Bone marrow (tissue), 2 donors: ENCODE data around the gene DHPS.
"Not testable (repeated sequence)": the region's sequence is repeated elsewhere in the genome, so short reads cannot be mapped to it uniquely, and the experiment has no call there.

Experiments
- DNase-seq, 2 donors: peaks; one replicate each; lab custom pipeline; 2025; lab: John Stamatoyannopoulos, UW

The DHPS gene

DNA sequence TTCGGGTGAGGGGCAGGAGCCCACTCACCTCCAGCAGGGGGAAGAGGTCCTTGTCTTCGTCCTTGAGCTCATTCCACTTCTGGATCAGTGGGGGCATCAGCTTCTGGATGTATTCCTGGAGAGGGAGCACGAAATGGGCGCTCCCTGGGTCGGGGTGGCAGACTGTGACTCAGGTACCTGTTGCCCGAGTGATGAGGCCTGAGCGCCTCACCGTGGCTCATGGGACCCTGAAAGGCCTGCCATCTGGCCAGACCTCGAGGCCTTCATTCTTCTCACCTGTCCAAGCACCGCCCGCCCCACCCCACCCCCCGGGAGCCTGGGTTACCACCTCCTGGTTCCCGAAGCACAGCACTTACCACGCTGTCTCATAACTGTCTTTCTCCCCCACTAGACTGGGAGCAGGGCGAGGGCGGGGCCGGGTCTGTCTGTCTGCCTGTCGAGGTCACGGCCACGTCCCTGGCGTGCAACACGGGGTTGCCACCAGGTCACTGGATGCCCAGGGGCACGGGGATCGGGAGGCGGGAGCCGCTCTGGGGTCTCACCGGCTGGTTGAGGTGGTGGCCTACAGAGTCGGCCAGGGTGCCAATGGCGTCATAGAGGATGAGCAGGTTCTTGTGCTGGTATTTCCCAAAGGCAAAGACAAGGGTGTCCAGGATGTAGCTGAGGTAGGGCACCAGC, 24.1 kb upstream of the DHPS start:
- no peak for DNase-seq

- no peak for DNase-seq
Measured at GRCh38 chr19:12705169-12705568, 23.5 kb upstream of the DHPS start.

- peak in 1 of 2 donors; percentile 13 for DNase-seq
Measured at GRCh38 chr19:12703046-12703445, 21.4 kb upstream of the DHPS start.

DNA sequence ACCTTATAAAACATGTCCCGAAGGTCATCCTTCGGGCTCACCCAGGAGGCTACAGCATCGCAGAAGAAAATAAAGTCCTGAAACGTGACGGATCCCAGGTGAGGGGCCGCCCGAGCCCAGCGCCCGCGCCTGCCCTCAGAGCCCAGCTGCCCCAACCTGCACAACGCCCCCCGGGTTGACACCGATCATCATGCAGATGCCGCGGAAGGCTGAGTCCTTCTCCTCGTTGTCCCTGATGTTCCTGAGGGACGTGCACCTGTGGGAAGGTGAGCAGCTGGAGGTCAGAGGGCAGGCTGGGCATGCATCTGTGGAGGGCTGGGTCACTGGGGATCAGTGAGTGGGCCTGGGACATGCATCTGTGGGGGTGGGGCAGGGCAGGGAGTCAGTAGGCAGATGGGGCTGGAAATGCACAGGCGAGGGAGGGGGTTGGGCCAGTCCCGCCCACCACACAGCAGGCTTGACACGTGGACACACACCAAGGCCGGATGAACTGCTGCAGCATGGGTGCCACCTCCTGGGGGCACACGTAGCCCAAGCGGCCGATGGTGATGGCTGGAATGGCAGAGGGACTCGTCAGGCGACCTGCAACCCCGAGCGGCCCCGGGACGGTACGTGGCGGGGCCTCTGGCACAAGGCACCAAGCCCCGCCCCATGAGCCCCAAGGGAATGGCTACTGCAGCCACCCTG, 20.1 kb upstream of the DHPS start:
- DNase-seq, result no peak

DNA sequence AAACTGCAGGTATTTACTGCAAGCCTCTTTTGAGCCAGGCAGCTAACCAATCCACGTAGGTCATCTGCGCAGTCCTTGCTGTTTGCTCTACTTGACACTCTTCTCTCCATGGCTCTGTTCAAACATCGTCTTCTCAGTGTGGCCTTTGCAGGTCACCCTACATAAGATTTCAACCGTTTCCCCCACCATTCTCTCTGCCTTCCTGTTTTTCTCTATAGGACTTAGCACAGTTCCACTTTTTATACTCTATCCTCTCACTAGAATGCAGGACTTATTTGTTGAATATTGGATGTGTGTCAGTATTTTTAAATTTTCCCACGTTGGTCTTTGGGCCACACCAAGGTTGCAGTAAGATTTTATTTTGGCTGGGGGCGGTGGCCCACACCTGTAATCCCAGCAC, 16.5 kb upstream of the DHPS start:
- DNase-seq, result no peak

DNA sequence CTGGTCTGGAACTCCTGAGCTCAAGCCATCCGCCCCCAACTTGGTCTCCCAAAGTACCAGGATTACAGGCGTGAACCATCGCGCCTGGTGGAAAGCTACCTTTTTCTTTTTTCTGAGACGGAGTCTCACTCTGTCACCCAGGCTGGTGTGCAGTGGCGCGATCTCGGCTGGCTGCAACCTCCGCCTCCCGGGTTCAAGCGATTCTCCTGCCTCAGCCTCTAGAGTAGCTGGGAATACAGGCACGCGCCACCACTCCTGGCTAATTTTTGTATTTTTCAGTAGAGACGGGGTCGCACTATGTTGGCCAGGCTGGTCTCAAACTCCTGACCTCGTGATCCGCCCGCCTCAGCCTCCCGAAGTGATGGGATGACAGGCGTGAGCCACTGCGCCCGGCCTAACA, 15.7 kb upstream of the DHPS start:
- DNase-seq, result not testable (repeated sequence)

- peak; percentile 90 to 97 for DNase-seq
Measured at GRCh38 chr19:12696366-12697335, 15.0 kb upstream of the DHPS start, which contains the start of gene FBXW9. TSS of gene FBXW9 (minus strand) at chr19:12696631. CDS start at chr19:12696581, 50 bp downstream.

DNA sequence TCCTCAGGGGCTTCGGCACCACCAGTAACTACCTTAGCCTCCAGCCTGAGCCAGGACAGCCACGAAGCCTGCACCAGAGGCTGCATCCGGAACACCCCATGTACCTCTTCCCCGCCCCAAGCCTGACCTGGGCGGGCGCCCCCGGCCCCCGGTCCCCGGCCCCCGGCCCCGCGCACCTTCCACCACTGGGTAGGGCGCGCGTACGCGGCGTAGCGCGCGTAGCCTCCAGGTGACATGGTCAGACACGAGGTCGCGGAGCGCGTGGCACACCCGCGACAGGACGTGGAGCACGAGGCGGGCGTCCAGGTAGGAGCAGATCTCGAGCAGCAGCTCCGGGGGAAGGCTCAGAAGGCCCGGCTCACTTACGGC, 14.3 kb upstream of the DHPS start:
- DNase-seq, result no peak

DNA sequence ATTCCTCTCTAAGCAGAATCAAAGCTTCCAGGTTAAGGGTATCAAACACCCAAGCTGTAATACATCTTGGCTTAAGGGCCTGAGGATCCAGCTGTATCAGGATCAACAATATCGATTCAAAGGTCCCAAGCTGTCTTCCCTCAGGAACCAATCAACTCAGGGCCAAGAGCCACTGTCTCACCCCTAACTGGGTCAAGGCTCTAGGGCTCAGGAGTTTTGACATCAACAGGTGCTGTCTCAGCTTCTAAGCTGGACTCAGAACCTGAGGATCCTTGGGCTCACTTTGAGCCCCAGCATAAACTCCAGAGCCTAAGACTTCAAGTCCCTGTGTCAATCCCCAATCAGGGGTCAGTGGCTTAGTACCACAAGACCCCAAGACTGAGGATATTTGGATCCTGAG, 13.8 kb upstream of the DHPS start:
- no peak for DNase-seq

DNA sequence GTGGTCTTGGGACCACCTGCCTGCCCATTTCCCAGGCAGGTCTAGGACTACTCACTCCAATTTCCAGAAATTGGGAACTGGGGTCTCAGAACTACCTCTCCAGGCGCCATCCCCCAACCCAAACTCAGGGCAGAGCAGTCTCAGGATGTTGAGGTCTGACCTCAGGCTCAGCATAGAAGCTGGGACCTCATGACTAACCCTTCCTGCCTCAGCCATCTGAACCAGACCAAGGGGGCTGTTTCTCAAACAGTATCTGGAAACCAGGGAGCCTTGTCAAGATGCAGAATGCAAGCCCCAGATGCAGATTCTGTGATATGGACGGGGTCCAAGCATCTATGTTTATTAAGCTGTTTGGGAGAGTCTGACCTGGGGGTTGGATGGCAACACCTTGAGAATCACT, 13.4 kb upstream of the DHPS start:
- DNase-seq, result no peak

GRCh38 chr19:12694641-12695040, 13.0 kb upstream of the DHPS start:
- no peak for DNase-seq

GRCh38 chr19:12692960-12693359, 11.3 kb upstream of the DHPS start:
- no peak for DNase-seq

GRCh38 chr19:12689581-12690216, 8.0 kb upstream of the DHPS start:
- peak in 1 of 2 donors; percentile 87 for DNase-seq

DNA sequence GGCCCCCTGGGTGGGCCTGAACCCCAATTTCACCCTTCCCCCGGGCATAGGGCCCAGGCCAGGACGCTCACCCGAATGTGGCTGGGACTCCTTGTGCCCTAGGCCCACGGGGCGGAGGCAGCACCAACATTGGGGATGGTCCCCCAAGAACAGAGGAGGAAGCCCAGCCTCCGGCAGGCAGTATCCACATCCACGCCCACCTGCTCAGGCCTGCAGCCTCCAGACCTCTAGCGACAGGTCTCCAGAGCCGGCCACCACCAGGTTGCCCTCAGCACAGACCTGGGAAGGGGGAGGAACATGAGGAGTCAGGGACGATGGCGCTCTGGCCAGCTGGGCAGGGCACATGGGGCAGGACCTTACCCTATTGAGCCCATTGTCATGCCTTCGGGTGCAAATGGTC, 7.3 kb upstream of the DHPS start:
- DNase-seq, result no peak

DNA sequence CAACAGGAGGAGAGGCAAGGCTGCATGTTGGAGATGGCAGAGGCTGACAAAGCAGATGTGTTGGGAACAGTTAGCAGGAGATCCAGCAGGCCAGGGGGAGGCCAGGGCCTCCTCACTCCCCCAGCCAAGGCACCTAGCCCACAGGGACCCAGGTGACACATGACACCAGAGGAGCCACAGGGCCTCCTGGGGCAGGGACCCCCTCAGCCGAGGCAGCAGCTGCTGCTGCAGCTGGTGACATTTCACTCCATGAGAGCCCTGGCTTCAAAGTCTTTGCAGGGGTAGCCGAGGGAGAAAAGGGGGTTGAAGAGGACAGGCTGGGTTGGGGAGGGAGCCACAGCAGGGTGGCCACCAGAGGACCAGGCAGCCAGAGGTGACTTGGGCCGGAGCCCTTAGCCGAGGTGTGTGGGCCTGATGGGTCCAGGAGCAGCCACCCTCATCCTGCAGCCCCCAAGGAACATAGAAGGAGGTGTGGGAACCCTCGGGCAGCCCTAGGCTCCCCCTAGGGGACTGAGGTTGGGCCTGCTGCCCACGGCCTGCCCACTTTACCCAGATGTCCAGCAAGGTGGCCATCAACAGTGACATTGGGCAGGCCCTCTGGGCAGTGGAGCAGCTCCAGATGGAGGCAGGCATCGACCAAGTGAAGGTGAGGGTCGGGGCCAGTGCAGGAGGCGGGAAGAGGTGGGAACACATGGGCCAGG, 6.0 kb upstream of the DHPS start, which contains the start of gene GNG14:
Gene GNG14, plus strand, starts transcription at position 503 of the 701 bp plus-strand sequence. Its CDS starts 51 bp downstream, at position 554.
- DNase-seq, result no peak

DNA sequence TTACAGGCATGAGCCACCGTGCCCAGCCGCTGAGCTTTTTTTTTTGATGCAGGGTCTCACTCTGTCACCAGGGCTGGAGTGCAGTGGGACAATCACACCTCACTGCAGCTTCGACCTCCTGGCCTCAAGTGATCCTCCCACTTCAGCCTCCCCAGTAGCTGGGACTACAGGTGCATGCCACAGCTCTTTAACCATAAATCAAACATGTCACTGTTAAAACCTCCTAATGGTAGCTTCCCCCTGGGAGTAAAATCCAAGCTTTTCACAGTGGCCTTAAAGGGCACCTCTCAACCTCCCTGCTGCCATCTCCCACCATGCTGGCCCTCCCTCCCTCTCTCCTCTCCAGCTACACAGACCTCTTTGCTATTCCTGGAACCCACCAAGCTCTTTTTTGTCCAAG, 4.2 kb upstream of the DHPS start:
- no peak for DNase-seq

DNA sequence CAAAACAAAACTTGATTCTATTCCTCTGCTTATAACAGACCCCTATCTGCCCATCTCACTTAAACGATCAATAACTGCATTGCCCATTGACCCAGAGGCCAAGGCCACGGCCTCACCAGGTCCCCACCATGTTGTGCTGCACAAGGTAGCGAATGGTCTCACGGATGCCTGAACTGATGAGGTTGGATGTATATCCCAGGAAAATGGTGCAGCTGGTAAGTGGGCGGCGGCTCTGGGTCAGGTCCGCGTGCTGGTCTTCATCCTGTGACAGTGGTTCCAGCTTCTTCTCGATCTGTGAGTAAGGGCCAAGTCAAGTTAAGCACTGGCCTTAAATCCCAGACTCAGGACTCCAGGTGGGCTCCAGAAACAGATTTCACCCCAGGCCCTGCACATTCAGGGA, 1.6 kb downstream of the DHPS start:
- no peak for DNase-seq

DNA sequence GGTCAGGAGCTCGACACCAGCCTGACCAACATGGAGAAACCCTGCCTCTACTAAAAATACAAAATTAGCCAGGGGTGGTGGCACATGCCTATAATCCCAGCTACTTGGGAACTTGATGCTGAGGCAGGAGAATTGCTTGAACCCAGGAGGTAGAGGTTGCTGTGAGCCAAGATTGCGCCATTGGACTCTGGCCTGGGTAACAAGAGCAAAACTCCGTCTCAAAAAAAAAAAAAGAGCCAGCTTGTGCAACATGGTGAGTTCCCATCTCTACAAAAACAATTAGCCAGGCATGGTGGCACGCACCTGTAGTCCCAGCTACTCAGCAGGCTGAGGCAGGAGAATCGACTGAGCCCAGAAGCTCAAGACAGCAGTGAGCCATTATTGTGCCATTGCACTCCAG, 3.6 kb downstream of the DHPS start:
- DNase-seq, result not testable (repeated sequence)

DNA sequence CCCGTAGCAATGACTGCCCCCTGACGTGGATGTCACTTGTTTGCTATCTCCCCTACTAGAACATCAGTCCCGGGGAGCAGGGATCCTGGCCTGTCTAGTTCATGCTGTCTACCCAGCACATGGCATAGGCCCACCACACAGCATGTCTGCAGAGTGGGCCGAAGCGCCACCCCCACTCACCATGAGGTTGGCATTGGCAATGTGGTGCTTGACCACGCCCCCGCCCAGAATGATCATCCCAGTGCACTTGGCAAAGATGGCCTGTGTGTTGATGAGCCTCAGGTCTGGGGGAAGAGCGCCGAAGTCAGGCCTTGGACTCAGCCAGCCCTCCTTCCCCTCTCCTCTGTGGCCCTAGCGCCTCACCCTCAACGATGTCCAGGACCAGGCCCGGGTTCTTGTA, 4.8 kb downstream of the DHPS start:
- no peak for DNase-seq

- peak; percentile 50 to 68 for DNase-seq
Measured at GRCh38 chr19:12676384-12676792, 5.3 kb downstream of the DHPS start.

DNA sequence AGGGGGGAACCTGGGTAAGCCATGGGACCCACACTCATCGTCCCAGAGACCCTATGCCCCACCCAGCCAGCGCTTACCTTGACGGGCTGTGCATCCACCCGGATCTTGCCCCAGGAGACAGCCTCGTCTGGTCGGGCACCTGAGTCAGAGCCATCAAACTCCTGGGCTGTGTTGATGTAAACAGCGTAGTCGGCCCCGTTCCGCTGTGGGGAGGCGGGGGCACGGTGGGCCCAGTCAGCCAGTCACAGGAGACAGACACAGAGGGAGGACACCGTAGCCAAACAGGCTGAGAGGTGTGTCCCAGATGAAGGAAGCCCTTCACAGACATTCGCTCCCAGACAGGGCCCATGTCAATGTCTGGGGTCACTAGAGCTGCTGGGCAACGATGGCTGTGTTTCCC, 5.7 kb downstream of the DHPS start:
- no peak for DNase-seq
